ENCODE results near the gene CP. TPM values are rescaled to one million over a fixed set of nuclear protein-coding genes. Genes with fewer than 3 reads are reported as not detected.
"Not testable (repeated sequence)": the region's sequence is repeated elsewhere in the genome, so short reads cannot be mapped to it uniquely, and the experiment has no call there.

The CP gene
- total RNA-seq, 3 donors from 2014 or later (not counting 1 experiment from before 2014, with no cell fraction given): not detected

DNA sequence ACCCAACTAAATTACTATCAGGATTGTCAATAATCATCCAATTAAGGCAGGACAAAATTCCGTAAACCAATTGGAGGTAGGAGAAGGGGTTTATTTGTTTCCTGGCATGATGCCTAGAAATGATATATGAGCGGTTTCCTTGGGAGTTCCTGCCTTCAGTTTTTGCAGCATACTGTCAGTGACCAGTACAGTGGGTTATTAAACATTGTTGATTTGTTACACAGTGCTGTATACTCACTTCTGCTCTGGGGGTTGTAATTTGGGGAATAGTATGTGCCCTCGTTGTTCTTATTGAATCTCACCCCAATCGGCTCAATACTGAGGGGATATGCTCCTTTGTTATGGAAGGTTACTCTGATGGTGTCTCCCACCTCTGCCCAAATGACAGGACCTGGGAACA is 22.2 kb downstream of the CP start:
- no peaks in the 10 kb centered on the region for H3K36me3 ChIP-seq (ENCODE audit: control insufficient read depth, insufficient read depth, low read length)
- 17% methylated on average over 4 of the region's 4 CpGs for WGBS (ENCODE audit: insufficient coverage)
- peaks cover 6 to 16% of the 10 kb centered on the region in 2 donors for H3K27me3 Mint-ChIP-seq (ENCODE audit: low read depth in 2 of 2)
- peaks cover 4% of the 10 kb centered on the region for H3K27me3 ChIP-seq (ENCODE audit: control insufficient read depth, insufficient read depth, low read length)
- H3K4me1 Mint-ChIP-seq: no peaks in the 10 kb centered on the region
- no peaks in the 10 kb centered on the region for H3K36me3 Mint-ChIP-seq
- no peak overlapping the region for H3K4me3 Mint-ChIP-seq
- H3K4me3 ChIP-seq (ENCODE audit: low read length): no peak overlapping the region
- TF ChIP-seq, protein P1, sequence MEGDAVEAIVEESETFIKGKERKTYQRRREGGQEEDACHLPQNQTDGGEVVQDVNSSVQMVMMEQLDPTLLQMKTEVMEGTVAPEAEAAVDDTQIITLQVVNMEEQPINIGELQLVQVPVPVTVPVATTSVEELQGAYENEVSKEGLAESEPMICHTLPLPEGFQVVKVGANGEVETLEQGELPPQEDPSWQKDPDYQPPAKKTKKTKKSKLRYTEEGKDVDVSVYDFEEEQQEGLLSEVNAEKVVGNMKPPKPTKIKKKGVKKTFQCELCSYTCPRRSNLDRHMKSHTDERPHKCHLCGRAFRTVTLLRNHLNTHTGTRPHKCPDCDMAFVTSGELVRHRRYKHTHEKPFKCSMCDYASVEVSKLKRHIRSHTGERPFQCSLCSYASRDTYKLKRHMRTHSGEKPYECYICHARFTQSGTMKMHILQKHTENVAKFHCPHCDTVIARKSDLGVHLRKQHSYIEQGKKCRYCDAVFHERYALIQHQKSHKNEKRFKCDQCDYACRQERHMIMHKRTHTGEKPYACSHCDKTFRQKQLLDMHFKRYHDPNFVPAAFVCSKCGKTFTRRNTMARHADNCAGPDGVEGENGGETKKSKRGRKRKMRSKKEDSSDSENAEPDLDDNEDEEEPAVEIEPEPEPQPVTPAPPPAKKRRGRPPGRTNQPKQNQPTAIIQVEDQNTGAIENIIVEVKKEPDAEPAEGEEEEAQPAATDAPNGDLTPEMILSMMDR (IDR thresholded peaks at IDR 0.05): no peak
- intact Hi-C loops (cut with micrococcal nuclease): no loop called here
- no peak overlapping the region for H3K27ac ChIP-seq (ENCODE audit: low read length)
- H3K9me3 Mint-ChIP-seq: no peaks in the 10 kb centered on the region
- DNase-seq (no peak), ATAC-seq (no peak)
- no peaks in the 10 kb centered on the region for H3K4me1 ChIP-seq (ENCODE audit: control insufficient read depth, insufficient read depth, low read length)
- no peak overlapping the region for H3K27ac Mint-ChIP-seq
- no peaks in the 10 kb centered on the region for H3K9me3 ChIP-seq (ENCODE audit: control insufficient read depth, insufficient read depth, low read length)

DNA sequence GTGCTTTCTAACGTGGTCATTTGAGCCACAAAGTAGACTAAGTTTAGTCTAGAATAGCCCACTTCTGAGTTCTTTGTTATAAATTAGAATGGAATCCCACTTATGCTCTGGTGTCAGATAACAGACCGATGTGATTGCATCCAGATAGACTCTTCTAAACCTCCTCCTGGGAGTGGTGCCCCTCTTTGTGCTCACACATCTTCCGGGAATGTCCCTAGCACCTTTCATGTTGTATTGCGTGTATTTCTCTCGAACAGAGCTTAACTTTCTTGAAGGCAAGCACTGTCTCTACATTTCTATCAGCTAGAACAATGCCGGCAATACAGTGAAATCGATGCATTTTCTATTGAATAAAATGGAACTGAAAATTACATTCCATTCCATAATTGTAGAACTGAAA is 23.0 kb downstream of the CP start:
- Mint-ChIP-seq H3K4me1 (no peaks in the 10 kb centered on the region), H3K9me3 (no peaks in the 10 kb centered on the region), H3K27me3 (ENCODE audit: low read depth in 2 of 2) (peaks cover 4 to 16% of the 10 kb centered on the region in 2 donors), H3K4me3 (no peak overlapping the region), H3K27ac (no peak overlapping the region), H3K36me3 (no peaks in the 10 kb centered on the region)
- DNase-seq: no peak
- no peaks in the 10 kb centered on the region for H3K36me3 ChIP-seq (ENCODE audit: control insufficient read depth, insufficient read depth, low read length)
- no peaks in the 10 kb centered on the region for H3K9me3 ChIP-seq (ENCODE audit: control insufficient read depth, insufficient read depth, low read length)
- intact Hi-C loops (cut with micrococcal nuclease): no loop called here
- peaks cover 4% of the 10 kb centered on the region for H3K27me3 ChIP-seq (ENCODE audit: control insufficient read depth, insufficient read depth, low read length)
- no peak overlapping the region for H3K27ac ChIP-seq (ENCODE audit: low read length)
- WGBS (ENCODE audit: insufficient coverage): 76% methylated on average over 7 of the region's 7 CpGs
- H3K4me1 ChIP-seq (ENCODE audit: control insufficient read depth, insufficient read depth, low read length): no peaks in the 10 kb centered on the region
- no peak overlapping the region for H3K4me3 ChIP-seq (ENCODE audit: low read length)
- TF ChIP-seq, protein P1 (IDR thresholded peaks at IDR 0.05): no peak
- ATAC-seq: no peak

DNA sequence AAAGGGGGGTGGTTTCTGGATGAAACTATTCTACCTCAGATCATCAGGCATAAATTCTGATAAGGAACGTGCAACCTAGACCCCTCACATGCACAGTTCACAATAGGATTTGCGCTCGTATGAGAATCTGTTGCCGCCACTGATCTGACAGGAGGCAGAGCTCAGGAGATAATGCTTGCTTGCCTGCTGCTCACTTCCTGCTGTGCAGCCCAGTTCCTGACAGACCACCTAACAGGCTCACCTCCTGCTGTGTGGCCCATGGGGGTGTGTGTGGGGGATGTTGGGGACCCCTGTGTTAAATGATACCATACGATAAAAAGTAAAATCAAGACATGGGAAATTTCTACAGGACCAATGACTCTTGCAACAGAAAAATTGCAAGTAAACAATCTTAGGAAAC is 24.0 kb downstream of the CP start:
- H3K27me3 ChIP-seq (ENCODE audit: control insufficient read depth, insufficient read depth, low read length): peaks cover 4% of the 10 kb centered on the region
- H3K36me3 ChIP-seq (ENCODE audit: control insufficient read depth, insufficient read depth, low read length): no peaks in the 10 kb centered on the region
- intact Hi-C loops (cut with micrococcal nuclease): no loop called here
- ATAC-seq: no peak
- Mint-ChIP-seq H3K27me3 (ENCODE audit: low read depth in 2 of 2) (peaks cover 4 to 16% of the 10 kb centered on the region in 2 donors), H3K9me3 (no peaks in the 10 kb centered on the region), H3K36me3 (no peaks in the 10 kb centered on the region), H3K27ac (no peak overlapping the region), H3K4me1 (no peaks in the 10 kb centered on the region), H3K4me3 (no peak overlapping the region)
- WGBS (ENCODE audit: insufficient coverage): 82% methylated on average over 5 of the region's 5 CpGs
- H3K9me3 ChIP-seq (ENCODE audit: control insufficient read depth, insufficient read depth, low read length): no peaks in the 10 kb centered on the region
- H3K4me3 ChIP-seq (ENCODE audit: low read length): no peak overlapping the region
- TF ChIP-seq, protein P1 (IDR thresholded peaks at IDR 0.05): no peak
- H3K27ac ChIP-seq (ENCODE audit: low read length): no peak overlapping the region
- no peak for DNase-seq
- no peaks in the 10 kb centered on the region for H3K4me1 ChIP-seq (ENCODE audit: control insufficient read depth, insufficient read depth, low read length)

DNA sequence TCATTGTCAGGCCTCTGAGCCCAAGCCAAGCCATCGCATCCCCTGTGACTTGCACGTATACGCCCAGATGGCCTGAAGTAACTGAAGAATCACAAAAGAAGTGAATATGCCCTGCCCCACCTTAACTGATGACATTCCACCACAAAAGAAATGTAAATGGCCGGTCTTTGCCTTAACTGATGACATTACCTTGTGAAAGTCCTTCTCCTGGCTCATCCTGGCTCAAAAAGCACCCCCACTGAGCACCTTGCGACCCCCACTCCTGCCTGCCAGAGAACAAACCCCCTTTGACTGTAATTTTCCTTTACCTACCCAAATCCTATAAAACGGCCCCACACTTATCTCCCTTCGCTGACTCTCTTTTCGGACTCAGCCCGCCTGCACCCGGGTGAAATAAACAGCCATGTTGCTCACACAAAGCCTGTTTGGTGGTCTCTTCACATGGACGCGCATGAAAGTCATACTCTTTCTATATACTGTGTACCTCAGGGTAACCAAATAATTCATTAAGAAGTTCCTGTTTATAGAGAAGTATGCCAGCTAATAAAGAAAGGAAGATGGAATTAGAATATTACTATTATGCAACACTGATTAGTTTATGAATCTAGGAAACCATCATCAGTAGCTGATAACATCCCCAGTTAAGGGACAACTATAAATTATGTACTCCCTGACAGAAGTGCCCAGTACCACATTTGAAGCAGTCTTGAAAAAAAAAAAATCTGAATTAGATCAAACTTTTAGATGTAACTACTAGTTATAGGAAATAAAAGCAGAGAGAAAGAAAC is 24.6 kb downstream of the CP start:
- H3K4me3 ChIP-seq (ENCODE audit: low read length); H3K4me1 Mint-ChIP-seq; H3K36me3 ChIP-seq (ENCODE audit: control insufficient read depth, insufficient read depth, low read length); H3K27ac Mint-ChIP-seq; H3K36me3 Mint-ChIP-seq; H3K9me3 Mint-ChIP-seq; intact Hi-C loops (cut with micrococcal nuclease); DNase-seq; H3K27me3 ChIP-seq (ENCODE audit: control insufficient read depth, insufficient read depth, low read length); H3K4me3 Mint-ChIP-seq; H3K27ac ChIP-seq (ENCODE audit: low read length); H3K4me1 ChIP-seq (ENCODE audit: control insufficient read depth, insufficient read depth, low read length); ATAC-seq; H3K9me3 ChIP-seq (ENCODE audit: control insufficient read depth, insufficient read depth, low read length): not testable (repeated sequence)
- 89% methylated on average over 7 of the region's 12 CpGs for WGBS (ENCODE audit: insufficient coverage)
- H3K27me3 Mint-ChIP-seq (ENCODE audit: low read depth in 2 of 2): peaks cover 4 to 16% of the 10 kb centered on the region in 2 donors

Data from natural killer cell (primary cell).